ENCODE results near the gene DPP6.
"Not testable (repeated sequence)": the region's sequence is repeated elsewhere in the genome, so short reads cannot be mapped to it uniquely, and the experiment has no call there.

The DPP6 gene

DNA sequence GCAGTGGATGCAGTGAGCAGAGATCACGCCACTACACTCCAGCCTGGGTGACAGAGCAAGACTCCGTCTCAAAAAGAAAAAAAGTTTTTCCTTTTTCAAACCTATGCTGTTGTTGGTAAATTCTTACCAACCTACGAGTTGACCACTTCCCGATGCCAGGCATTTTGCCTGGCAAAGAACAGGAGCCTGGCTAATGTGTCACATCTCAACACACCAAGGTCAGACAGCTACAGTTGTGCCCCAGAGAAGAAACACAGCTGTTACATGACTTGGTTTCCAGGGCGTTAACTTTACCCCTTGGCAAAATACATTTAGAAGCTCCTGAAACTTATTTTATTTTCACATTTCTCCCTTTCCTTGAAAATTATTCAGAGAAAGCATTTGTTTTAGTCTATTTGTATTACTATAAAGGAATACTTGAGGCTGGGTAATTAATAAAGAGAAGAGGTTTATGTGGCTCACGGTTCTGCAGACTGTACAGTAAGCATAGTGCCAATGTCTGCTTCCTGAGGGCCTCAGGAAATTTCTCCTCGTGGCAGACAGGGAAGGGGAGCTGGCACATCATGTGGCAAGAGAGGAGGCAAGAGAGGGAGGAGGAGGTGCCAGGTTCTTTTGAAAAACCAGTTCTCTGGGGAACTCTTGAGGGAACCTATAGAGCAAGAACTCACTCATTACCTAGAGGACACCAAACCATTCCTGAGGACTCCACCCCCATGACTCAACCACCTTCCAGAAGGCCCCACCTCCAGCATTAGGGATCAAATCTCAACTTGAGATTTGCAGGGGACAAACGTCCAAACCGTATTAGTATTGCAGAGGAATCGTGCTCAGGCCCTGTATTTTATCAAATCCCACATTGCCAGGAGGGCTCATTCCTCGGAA, 867.4 kb downstream of the DPP6 start:
- TF ChIP-seq, protein P1, sequence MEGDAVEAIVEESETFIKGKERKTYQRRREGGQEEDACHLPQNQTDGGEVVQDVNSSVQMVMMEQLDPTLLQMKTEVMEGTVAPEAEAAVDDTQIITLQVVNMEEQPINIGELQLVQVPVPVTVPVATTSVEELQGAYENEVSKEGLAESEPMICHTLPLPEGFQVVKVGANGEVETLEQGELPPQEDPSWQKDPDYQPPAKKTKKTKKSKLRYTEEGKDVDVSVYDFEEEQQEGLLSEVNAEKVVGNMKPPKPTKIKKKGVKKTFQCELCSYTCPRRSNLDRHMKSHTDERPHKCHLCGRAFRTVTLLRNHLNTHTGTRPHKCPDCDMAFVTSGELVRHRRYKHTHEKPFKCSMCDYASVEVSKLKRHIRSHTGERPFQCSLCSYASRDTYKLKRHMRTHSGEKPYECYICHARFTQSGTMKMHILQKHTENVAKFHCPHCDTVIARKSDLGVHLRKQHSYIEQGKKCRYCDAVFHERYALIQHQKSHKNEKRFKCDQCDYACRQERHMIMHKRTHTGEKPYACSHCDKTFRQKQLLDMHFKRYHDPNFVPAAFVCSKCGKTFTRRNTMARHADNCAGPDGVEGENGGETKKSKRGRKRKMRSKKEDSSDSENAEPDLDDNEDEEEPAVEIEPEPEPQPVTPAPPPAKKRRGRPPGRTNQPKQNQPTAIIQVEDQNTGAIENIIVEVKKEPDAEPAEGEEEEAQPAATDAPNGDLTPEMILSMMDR (IDR thresholded peaks at IDR 0.05), result no peak
- no peak overlapping the region for H3K4me3 ChIP-seq
- H3K27ac ChIP-seq, result no peak overlapping the region
- no peak for DNase-seq (ENCODE audit: low spot score)

DNA sequence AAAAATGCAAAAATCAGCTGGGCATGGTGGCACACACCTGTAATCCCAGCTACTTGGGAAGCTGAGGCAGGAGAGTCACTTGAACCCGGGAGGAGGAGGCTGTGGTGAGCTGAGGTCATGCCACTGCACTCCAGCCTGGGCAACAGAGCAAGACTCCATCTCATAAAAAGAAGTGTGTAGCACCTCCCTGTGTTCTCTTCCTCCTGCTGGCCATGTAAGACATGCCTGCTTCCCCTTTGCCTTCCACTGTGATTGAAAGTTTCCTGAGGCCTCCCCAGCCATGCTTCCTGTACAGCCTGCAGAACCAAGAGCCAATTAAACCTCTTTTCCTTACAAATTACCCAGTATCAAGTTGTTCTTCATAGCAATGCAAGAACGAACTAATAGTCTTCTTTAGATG, 870.3 kb downstream of the DPP6 start:
- not testable (repeated sequence) for DNase-seq (ENCODE audit: low spot score); H3K4me3 ChIP-seq; H3K27ac ChIP-seq

DNA sequence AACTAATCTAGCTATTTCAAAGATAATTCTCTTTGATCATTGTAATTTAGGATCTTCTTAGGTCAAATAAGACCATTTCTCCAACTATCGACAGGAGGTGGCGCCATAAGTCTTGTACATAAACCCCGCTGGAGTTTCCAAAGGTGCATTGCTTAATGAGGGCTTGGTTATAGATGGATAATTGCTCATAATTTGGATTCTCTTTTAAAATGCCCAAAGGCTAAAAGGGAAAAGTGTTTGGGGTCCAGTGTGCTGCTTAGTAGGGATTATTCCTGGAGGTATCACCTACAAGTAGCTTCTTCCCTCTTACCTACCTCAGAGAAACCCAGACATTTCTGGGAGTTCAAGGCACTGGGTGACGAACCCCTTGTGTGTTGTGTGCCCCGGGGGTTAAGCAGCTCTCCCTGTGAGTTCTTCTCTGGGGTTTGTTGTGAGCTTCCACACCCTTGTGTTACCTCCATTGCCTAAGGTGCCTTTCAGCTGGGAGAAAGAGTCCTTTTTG, 875.5 kb downstream of the DPP6 start:
- TF ChIP-seq, protein P1 (IDR thresholded peaks at IDR 0.05), result peak; percentile 46
- Histone ChIP-seq H3K4me3 (peak overlapping the region; percentile 77), H3K27ac (peak overlapping the region; percentile 81 to 89)
- no peak for DNase-seq (ENCODE audit: low spot score)

DNA sequence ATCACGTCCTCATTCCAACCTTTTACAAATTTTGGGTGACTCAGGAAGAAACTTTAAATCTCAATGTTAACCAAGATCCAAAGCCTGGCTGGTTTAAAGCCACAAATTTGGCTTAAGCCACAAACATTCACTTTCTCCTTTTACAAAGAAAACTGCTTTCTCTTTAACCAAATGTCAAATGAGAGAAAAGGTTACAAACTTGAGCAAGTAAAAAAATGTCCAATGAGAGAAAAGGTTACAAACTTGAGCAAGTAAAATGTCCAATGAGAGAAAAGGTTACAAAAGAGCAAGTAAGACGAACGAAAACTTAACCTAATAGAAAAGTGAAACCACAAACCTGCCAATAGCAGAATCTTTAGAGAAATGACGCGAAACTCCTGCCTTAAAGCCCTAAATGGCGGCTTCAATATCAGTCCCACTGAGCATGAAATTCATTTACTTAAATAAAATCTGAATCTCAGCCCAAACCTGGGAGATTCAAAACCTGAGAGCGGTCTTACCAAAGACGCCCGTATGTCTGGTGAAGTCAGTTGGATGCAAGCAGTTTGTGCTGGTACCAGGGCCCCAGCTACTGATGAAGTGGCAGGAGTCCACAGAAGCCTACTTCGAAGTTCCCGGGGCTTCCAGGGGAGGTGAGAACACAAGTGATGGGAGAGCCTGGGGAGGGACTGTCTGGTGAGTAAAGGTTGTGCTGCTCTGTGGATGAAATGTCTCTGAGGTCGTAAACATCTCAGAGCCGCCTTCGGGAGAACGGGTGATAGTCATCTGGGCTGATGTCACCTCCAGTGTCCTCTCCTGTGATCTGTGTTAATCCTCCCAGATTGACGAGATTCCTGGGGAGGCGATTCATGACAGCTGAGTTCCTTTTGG, 876.2 kb downstream of the DPP6 start:
- H3K27ac ChIP-seq, result peak overlapping the region; percentile 81 to 89
- H3K4me3 ChIP-seq, result peak overlapping the region; percentile 77
- TF ChIP-seq, protein P1 (IDR thresholded peaks at IDR 0.05), result no peak
- no peak for DNase-seq (ENCODE audit: low spot score)

DNA sequence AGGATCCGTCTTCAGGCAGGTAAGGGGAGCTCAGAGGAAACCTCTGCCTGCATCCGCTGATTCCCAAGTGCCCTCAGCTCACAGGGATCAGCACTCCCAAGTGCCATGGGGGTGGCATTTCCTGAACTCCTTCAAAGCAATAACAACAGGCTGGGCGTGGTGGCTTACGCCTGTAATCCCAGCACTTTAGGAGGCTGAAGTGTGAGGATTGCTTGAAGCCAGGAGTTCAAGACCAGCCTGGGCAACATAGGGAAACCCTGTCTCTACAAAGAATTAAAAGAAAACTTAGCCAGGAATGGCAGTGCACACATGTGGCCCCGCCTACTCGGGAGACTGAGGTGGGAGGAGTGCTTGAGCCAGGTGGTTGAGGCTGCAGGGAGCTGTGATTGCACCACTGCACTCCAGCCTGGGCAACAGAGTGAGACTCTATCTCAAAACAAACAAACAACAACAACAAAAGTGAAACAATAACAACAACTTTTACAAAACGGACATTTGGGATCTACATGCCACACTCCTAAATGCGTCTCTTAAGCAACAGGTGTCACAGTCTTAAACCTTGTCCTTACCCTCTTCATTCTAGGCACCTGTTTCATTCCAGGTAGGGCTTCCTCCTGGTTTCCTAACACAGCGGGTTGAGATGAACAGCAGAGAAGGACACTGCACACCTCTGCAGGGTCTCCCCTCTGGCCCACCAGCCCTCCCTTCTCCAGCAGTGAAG, 877.0 kb downstream of the DPP6 start:
- DNase-seq (ENCODE audit: low spot score), result no peak
- Histone ChIP-seq H3K27ac (peak overlapping the region; percentile 81 to 89), H3K4me3 (peak overlapping the region; percentile 77)
- TF ChIP-seq, protein P1 (IDR thresholded peaks at IDR 0.05), result no peak

DNA sequence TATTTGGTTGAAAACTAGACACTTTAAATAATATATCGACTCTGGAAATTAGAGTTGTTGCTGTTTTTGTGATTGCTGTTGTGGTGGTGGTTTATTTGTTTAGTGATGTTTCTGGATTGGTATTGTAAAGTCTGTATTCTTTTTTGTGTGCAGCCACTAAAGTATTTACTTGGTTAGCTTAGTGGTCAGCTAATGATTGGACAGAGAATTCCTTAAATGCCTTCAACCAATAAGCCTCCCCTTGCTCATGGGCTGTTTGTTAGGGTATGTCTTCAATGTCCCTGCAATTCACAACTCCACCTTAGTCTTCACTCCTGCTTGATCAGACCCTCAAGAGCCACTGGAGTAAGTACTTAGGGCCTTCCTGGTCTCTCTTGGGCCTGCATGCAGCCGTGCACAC, 879.7 kb downstream of the DPP6 start:
- Histone ChIP-seq H3K27ac (no peak overlapping the region), H3K4me3 (no peak overlapping the region)
- DNase-seq (ENCODE audit: low spot score), result no peak
- TF ChIP-seq, protein P1 (IDR thresholded peaks at IDR 0.05), result no peak

DNA sequence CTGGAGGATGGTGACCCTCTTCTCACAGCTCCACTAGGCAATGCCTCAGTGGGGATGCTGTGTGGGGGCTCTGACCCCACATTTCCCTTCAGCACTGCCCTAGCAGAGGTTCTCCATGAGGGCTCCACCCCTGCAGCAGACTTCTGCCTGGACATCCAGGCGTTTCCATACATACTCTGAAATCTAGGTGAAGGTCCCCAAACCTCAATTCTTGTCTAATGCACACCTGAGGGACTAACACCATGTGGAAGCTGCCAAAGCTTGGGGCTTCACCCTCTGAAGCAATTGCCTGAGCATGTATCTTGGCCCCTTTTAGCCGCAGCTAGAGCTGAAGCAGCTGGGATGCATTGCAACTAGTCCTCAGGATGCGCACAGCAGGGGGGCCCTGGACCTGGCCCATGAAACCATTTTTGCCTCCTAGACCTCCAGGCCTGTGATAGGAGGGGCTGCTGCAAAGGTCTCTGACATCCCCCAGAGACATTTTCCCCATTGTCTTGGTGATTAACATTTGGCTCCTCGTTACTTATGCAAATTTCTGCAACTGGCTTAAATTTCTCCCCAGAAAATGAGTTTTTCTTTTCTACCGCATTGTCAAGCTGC, 882.3 kb downstream of the DPP6 start:
- H3K27ac ChIP-seq, H3K4me3 ChIP-seq: not testable (repeated sequence)

More for the DNA sequence above, 882.3 kb downstream of the DPP6 start:
- DNase-seq (ENCODE audit: low spot score), result not testable (repeated sequence)

Measured in coronary artery (tissue), 2 donors.